Urothelium cell line (cell line): ENCODE measurements around the gene FOXF1.
A peak's percentile ranks its signal among the peaks of the same experiment; 100 is the strongest.

ENCODE experiments used
- DNase-seq: peaks from one replicate; pipeline ENCODE4 v3.0.0; 2011; ENCODE audit warnings: low spot score, mixed read lengths
- FAIRE-seq: peaks from 2 replicates; lab custom pipeline; 2011; peaks lifted over from hg19 to GRCh38; lab: Jason Lieb, UNC

Gene FOXF1

DNA sequence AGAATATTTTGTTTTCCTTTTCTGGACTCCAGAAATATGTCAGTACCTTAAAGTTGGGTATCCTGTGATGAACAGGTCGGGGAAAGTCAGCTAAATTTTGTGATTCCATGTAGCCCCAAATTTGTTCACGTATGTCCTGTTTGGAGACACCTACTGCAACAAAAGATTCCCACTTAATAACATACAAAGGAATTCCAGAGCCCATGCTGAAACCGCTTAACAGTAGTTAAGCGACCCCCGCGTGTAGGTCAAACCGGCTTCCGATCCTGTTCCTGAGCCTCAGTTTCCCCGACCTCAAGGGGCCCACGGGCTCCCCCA is 44.2 kb downstream of the FOXF1 start:
- DNase-seq (no peak), FAIRE-seq (no peak)

DNA sequence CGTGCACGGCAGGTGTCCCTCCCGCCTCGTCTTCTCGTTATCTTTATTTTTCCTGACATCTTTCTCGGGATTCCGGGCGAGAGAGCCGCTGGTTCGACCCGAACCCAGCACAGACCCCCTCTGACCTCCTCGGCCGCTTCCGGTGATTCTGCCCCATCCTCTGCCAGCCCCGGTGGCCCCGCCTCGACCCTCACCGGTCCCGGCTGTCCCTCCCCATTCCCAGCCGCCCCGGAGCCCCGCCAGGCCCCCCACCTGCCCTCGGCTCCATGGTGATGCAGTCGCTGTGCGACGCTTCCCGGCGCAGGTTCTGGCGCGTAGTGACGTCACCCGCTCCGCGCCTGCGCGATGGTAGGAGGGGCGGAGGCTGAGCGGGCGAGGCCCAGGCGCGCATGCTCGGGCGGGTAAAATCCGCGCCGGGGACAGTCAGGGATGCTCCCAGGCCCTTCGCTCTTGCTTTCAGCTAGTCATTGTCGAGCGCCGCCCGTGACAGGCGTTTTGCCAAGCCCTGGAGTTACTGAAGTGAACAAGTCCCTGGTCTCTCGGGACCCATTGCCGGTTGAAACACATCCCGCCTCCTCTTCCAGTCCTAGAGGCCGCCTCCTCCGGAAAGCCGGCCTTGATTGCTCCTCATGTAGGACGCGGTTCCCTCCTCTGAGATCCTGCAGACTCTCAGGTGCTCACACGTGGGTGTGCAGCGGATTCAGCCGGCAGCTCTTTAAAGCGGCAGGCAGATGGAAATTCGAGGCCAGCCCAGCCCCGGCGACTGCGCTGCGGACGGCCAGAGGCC is 44.8 kb downstream of the FOXF1 start, which contains the start of gene MTHFSD:
MTHFSD (minus strand) TSS at position 319 of the 787 bp plus-strand sequence; CDS start at position 268, 51 bp downstream.
- FAIRE-seq, result peak; percentile 100
- DNase-seq, result peak; percentile 98

DNA sequence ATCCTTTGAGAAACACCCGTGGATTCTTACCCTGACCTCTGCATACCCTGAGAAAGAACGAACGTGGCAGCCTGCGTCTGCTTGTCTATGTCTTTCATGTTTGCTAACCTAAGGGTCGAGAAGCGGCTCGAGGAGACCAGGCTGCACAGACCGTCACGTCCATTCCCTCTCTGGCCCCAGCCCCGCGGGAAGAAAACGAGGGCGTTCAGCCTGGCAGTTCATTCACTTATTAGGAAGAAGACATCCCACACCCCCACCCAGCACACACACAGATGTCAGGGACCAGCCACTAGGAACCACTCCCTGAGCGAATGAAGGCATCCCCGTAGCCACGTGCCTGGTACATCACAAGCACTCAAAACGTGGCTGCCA is 45.4 kb downstream of the FOXF1 start:
- no peak for FAIRE-seq
- DNase-seq, result no peak

DNA sequence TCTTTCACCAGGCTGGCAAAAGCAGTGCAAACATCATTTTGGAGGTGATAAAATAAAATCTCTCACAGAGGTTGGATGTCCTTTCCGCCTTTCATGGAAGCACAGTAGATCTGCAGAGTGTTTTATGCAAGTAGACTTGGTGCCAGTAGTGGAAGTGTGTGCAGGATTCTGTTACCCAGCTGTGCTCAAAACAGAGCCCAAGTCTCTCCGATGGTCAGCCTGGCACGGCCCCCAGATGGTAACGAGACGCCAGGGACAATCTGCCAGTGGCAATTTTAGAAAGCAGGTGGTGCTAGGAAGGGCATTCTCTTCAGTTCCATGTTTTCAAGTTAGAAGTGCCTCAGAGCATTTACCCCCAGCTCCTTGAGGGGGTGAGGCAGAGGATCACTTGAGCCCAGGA is 46.2 kb downstream of the FOXF1 start:
- DNase-seq (no peak), FAIRE-seq (no peak)

DNA sequence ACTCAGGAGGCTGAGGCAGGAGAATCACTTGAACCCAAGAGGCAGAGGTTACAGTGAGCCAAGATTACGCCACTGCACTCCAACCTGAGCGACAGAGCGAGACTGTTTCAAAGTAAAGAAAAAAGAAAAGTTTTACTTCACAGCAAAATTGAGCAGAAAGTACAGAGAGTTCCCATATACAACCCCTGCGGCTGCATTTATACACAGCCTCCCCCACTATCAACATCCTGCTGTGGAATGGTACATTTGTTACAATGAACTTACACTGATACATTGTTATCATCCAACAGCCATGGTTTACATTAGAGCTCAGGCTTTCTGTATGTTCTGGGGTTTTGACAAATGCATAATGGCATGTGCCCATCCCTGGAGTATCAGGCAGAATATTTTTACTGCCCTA is 47.3 kb downstream of the FOXF1 start:
- no peak for DNase-seq
- FAIRE-seq, result no peak

DNA sequence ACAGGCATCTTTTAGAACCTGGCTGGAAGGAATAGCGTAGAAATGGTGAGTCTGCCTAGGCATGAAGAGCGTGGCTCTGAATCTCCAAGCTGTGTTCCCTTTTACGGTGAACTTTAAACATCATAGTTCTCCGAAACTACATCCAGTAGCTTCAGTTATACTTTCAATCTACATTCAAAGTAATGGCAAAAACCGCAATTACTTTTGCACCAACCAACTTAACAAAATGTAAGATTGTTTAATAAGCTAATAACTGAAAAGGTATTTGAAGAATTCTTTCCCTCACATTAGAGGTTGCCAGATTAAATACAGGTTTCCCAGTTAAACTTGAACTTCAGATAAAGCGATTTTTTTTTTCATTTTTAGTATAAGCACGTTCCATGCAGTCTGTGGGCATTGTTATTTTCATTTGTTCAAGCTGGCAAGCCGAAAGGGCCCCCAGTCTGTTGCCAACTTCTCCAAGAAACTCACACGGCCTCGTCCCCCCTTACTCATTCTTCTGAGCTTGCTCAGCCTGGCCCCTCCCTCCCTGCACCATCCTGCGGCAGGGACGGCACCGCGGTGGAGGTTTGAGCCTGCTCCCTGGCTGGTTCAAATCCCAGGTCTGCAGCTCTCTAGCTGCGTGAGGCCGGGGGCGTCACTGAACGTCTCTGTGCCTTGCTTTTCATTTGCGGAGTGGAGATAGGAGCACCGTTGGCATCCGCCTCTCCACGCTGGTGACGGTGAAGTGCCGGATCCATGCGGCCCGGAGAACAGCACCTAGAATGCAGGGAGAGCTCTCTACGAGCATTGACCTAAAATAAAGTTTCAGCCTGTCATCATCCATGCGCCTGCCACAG is 48.2 kb downstream of the FOXF1 start:
- FAIRE-seq (no peak), DNase-seq (no peak)

DNA sequence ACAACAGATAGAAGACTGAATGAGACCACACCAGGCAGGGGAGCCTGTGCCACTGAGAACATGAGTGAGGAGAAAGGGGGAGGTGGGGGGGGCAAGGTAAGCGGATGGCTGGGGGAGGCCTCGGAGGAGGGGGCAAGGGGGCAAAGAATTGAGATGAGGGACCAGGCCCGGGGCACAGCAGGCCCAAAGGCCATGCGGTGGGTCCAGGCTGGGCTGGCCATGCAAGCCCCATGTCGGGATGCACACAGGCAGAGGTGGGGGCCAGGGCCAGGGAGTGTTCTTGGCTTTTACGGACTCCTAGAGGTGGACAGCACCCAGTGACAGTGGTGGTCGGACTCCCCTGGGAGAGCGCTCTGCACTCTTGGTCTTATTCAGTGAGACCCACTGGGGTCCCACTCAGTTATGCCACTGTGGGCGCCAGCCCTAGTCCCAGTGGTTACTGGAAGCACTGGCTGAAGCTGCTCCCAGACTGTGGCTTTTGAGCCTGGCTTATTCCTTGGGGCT is 49.5 kb downstream of the FOXF1 start:
- FAIRE-seq, result no peak
- DNase-seq, result no peak

DNA sequence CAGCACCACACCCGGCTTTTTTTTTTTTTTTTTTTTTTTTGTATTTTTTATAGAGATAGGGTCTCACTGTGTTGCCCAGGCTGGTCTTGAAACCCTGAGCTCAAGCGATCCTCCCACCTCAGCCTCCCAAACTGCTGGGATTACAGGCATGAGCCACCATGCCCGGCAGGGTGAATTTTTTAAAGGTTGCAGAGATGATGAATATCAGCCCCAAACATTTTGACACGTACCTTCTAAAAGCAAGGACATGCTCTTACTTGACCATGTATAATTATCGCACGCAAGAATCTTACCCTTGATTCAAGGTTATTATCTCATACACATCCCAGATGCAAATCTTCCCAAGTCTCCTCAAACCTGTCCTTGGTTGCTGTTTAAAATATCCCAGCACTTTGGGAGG is 52.0 kb downstream of the FOXF1 start:
- DNase-seq (no peak), FAIRE-seq (no peak)

DNA sequence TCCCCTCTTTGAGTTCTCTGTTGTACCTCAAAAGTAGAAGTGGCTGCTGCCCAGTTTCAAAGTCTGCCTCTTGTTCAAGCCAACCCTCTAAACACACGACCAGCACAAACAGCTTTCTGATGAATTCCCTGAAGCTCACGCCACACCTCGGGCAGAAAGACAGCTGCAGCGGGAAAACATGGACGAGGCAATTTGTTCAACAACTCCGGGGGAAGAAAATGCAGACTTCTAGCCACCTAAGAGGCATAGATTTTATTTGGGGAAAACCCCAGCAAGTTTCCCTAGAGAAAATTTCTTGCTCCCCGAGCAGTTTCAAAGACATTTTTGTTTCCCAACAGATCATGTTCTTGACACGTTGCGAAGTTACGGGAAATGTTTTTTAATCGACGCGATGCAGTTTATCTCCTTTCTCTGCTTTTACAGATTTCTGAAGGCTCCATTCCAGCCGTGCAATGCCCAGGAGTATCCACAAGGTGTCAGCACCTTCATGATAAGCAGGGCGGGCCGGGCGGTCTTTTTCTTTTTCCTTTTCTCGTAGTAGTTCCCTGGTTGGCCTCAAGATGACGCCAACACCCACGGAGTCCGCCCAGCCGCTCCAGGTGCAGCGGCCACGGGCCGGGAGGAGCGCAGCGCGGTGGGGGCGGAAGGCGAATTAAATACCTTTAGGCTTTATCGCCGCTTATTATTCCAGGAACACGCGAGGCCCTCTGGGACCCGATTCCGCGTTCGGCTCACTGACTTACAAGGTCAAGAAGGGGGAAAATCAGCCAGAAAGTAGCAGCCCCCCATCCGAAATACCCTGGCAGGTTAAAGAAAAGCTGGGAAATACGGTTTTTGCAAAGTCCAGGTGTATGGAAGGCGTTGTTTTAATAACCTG is 53.4 kb downstream of the FOXF1 start:
- peak; percentile 85 for DNase-seq
- FAIRE-seq, result no peak
